Raji (cell line): Measurements from ENCODE around the gene F8.

ENCODE experiments used
- POLR2A ChIP-seq: IDR thresholded peaks from 2 replicates; pipeline ENCODE4 v1.6.1; 2011; ENCODE audit warnings: low read depth, low read length, control low read depth; ENCODE audit not compliant: insufficient read depth

F8 gene

DNA sequence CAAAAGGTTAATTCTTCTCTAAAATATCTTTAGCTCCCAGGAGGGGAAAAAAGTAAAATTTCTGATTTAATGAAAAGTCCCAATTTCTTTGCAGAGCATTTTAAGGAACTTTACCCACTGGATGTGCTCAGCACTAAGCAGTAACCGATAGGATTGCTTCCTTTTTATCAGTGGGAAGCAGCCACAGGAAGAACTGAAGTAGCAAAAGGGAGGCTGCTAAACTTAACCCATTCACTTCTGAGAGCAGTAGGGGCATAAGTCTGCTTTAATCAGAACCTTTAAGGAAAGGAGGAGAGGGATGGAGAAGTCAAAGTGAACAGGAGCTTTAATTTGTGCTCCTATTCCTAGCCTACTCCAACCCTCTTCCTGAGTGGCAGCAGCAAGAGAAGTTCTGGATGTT is at the start of gene F8:
Gene F8 (minus strand): TSS at position 139 of the 400 bp plus-strand sequence. CDS start 171 bp downstream, outside the sequence.
- no peak for TF ChIP-seq POLR2A

DNA sequence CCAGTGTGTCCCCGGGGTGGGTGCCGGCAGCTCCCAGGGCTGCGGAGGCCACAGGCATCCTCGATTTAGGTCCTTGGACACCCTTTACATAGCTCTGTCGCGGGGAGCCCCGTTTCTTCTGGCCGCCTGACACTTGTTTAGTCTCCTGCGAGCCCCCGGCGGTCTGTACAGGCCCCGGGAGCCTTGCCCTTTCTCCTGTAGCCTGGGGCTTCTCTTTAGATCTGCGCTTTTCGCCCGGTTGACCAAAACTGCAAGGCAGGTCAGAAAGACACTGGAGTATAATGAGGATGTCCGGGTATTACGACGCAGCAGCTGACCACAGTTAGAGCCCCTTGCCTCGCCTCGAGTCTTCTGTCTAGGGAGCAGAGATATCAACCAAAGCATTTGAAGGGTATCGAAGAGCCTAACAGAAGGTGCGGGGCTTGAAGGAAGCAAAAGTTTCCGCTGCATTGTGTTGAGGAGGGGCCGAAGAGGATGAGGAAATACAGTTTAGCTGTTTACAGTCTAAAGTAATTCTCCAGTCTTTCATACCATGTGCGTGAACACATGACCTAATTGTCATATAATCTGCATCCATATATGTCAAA is 49.3 kb upstream of the F8 start:
- TF ChIP-seq POLR2A: no peak

DNA sequence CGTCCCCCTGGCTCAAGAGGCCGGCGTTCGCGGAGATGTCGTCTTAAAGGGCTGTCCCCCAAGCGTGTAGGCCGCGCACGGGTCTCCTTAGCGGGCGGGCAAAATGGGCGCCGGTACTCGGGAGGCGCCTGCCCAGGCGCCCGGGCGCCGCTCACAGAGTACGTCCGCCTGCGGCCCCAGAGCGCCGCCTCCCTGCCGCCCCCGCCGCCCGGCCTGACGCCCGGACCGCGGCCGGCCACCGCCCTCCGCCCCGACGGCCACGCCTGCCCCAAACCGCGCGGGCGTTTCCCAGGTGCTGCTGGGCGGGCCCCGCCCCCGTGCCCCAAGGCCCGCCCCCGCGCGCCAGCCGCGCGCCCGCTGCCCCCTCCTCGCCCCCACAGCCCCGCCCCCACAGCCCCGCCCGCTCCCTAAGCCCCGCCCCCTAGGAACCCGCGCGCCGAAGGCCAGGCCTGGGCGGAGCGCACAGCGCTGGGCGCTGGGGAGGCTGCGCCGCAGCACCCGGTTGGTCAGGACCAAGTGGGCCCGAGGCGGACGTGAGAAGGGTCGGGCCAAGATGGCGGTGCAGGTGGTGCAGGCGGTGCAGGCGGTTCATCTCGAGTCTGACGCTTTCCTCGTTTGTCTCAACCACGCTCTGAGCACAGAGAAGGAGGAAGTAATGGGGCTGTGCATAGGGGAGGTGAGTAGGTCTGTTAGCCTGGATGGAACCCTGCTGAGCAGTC is 48.6 kb upstream of the F8 start, which contains the start of the genes BRCC3, CMC4 and MTCP1:
Gene BRCC3 (plus strand): TSS at position 534 of the 719 bp plus-strand sequence. CDS start 20 bp downstream, at position 554.
Gene CMC4 (minus strand): TSS at position 162 of the 719 bp plus-strand sequence. CDS start 7,113 bp downstream, outside the sequence.
Gene MTCP1 (minus strand): TSS at position 162 of the 719 bp plus-strand sequence. CDS start 5,126 bp downstream, outside the sequence.
- peak; percentile 91 for TF ChIP-seq POLR2A

DNA sequence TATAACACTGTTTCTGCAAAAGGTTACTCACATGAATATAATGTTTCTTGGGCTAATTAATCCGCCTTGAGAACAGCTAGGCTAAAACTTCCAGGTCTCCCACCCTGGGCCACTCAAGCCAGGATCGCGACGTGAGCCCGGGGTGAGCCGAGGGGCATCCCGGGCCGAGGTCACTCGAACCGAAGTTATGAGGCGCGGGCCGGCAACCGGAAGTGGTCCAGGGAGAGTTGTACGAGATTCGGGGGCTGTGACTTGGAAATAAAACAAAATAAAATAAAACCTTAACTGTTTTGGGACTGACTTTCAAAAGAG is 48.1 kb upstream of the F8 start:
- TF ChIP-seq POLR2A: no peak

DNA sequence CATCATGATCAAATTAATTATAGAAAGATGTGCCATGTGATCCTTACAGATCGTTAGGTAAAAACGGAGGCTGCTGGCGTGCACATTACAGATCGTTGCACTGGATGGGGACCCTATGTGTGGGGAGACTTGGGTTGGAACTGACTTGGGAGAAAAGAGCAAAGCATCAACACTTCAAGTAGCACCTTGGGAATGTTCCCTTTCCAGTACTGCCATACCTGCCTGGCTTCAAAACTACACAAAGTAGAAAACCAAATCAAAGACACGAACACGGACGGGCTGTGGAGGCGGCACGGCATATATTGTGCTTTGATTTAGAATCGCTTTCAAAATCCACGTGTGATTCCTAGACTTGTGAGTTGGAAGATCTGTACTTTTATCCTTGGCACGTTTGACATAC is 47.5 kb upstream of the F8 start:
- TF ChIP-seq POLR2A: peak; percentile 15; the same call in 1 of the 2 replicates

DNA sequence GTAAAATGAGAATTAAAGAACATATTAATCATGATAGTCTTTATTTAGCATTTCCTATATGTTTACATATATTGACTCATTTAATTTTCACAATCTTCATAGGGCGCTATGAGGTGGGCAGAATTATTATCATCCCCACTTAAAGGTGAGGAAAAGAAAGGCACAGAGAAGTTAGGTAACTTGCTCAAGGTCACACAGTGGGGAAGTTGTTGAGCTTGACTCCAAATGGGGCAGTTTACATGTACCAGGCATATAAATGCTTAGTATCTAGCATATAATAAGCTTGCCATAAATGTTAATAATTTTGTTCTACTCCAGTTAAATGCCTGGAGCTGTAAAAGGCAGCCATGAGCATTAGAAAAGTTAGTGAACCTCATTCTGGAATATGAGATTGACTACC is 46.9 kb upstream of the F8 start:
- TF ChIP-seq POLR2A: no peak

DNA sequence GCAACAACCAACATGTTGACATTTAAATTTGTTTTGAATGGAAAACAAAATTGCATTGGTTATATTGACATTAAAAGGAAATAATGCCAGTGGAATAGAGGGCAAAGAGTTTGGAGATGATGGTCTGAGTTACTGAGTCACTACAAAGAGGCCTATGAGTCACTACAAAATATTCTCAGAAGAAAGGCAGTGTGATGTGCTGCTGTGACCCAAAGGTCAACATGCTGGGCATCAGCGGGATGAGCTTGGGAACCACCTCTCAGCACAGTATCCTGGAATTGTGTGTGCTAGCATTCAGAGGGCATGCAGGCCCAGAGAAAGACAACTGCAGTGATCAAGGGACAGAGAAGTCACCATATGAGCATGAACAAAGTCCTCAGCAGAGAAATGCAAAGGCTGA is 45.6 kb upstream of the F8 start:
- no peak for TF ChIP-seq POLR2A

DNA sequence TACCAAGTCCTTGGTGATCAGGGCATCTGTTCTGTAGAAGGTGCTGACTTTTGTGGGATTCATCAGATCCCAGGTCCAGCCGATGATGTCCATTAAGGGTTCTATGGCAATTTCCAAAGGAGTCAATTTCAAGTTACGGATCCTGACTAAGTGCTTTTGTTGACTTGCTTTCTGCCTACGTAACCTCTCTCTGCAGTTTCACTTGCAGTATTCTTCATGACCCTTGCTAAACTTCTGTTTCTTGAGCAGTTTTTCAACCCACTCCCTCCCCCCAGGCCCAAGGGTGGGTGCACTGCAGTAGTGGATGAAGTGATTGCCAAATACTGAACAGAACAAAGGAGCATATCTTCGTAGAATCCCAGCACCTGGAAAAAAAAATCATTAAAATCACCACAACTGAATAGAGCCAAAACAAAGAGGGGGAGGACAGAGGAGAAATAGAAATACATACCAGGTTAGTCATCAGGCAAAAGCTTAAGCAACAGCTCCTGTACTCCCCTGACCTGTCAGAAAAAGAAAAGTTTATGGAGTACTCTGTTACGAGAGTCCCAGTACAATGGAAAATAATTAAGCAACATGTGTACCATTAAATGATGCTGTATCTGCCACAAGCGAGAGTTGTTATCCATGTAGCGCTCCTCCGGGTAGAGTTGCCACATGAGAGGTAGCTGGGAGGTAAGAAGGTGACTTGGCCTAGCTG is 42.7 kb upstream of the F8 start:
- no peak for TF ChIP-seq POLR2A

DNA sequence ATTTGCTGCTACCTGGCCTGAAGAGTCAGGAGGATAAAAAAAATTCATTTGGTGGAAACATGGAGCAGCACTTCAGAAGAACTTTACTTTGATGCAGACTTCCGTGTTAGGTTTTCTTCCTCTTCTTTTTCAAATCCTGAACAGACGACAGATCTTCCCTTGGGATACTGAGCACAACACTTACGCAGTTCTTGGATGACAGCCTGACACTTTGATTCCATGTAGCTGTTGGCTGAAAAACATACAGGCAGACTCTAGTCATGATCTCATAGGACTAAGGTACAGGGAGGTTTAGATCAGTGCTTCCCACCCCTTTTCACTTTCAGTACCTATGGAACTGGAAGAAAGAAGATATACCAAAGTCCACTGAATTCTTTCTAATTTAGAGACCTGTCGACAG is 39.2 kb upstream of the F8 start:
- no peak for TF ChIP-seq POLR2A

DNA sequence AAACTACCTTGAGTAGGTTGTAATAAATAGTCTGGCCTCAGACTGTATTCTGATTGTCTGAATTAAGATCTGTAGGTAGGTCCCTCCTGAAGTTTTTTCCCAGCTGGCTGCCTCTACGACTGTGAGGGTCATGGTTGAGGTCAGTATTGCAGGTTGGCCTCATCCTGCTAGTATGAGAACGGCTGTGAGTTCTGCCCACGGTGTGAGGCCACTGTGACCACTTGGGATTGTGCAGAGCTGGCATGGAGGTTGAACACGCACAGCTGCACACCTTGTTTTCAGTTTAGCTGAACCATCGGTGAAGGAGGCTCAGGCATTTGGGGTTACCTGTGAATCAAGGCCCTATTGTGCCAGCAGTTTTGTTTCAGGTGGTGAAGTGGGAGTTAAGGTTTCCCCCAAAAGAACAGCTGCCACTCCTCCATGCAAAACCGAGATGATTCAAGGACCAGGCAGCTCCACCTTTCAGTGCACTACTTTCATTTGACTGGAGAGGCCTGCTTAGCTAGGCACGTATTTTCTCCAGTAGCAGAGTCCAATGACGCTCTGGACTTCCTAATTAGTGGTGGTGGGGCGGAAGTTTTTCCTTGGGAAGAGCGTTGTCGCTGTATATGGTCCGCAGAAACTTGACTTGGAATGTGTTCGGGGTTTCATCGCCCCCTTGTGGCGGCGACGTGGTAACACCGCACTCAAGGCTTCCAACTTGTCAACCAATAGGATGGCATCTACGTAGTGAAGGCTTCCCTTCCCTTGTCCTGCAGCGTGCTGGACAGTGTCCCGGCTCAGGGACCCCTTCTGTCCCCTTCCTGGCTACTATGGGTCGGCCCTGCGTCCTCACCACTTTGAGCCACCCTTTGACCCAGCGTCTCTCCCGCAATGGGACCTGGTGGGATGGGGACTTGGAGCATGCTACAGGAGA is 34.6 kb upstream of the F8 start:
- TF ChIP-seq POLR2A: no peak

DNA sequence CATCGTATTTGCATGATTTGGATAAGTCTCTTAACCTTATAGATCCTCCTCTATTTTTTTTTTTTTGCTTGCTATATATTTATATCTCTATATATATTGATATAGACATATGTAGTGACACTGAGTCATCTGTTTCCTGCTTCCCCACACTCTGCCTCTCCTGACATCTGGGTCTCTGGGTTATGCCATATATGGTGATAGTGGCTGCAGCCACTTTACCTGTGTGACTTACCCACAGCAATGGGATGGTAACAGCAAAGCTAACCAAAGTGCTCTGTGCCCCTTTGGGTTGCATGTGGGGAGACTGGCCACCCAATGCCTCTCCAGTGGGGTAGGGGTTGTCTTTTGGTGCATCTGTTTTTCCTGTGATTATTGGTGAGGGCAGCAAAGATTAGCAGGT is 33.9 kb upstream of the F8 start:
- TF ChIP-seq POLR2A: no peak

DNA sequence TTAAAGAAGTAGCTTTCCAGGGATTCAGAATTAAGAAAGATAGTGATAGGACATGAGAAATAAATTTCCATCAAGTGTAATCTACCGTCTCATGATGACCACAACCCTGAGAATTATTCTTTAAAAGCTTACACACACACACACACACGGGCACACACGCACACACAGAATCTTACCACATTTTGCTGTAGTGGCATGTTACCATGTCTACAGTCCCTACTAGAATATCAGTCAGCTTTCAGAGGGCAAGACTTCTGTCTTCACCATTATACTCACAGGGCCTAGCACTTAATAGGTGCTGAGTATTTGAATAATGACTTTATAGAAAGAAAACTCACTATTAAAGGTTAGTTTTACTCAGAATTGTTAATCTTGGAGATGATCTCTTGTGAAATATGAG is 33.0 kb upstream of the F8 start:
- TF ChIP-seq POLR2A: no peak

DNA sequence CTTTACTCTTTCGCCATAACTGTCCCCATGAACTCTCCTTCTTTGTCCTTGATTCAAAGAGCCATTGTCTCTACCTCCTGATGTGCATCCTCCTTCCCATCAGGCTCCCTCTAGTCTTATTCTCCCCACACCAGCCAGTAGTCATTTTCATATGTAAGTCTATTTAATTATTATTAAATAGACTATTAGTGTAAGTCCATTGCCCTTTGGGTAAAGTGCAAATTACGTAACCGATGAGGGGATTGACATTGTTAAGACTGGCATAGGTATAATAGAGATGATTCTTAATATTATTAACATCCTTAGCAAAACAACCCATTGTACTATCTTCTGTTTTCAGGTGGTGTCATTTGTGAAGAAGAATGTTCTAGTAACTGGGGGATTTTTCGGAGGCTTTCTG is 31.7 kb upstream of the F8 start:
- no peak for TF ChIP-seq POLR2A

DNA sequence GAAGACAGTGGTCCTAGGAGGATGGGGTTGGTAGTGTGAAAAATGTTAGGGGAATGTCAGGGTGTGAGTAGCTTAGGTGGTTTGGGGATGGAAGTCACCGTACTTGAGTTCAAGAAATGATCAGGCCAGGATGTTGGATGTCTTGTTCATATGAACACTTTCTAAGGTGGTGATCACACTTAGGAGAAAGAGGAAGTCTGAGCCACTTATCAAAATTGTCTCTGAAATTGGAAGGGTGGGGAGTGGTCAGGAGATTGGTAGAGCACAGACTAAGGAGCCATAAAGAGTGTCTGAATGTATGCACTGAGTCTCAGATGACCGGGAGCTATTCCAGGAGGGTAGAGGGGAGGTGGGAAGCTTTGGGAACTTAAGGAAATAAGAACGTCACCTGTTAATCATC is 31.1 kb upstream of the F8 start:
- no peak for TF ChIP-seq POLR2A
